Islet precursor cell (in vitro differentiated cells): ENCODE data around the gene SHISA5.
A peak's percentile ranks its signal among the peaks of the same experiment; 100 is the strongest.
"Not testable (repeated sequence)": the region's sequence is repeated elsewhere in the genome, so short reads cannot be mapped to it uniquely, and the experiment has no call there.

Experiments used
- DNase-seq: peaks from one replicate; pipeline ENCODE4 v3.0.0-alpha.2; 2018

SHISA5 gene

GRCh38 chr3:48476426-48477053, 27.4 kb downstream of the SHISA5 start:
- DNase-seq = no peak

- DNase-seq = peak; percentile 54
Measured at GRCh38 chr3:48475188-48475587, 28.8 kb downstream of the SHISA5 start.

GRCh38 chr3:48474619-48475018, 29.4 kb downstream of the SHISA5 start:
- peak; percentile 76 for DNase-seq

GRCh38 chr3:48474031-48474430, 29.9 kb downstream of the SHISA5 start:
- not testable (repeated sequence) for DNase-seq

GRCh38 chr3:48473617-48473952, 30.4 kb downstream of the SHISA5 start:
- DNase-seq = no peak

- peak; percentile 97 for DNase-seq
Measured at GRCh38 chr3:48472923-48473616, 30.9 kb downstream of the SHISA5 start.

- peak; percentile 86 for DNase-seq
Measured at GRCh38 chr3:48472673-48472922, 31.4 kb downstream of the SHISA5 start.

- peak; percentile 50 for DNase-seq
Measured at GRCh38 chr3:48470286-48470685, 33.7 kb downstream of the SHISA5 start.

- DNase-seq = no peak
Measured at GRCh38 chr3:48469046-48469915, 34.7 kb downstream of the SHISA5 start.

GRCh38 chr3:48468329-48468731, 35.6 kb downstream of the SHISA5 start:
- DNase-seq = no peak

GRCh38 chr3:48467473-48468267, 36.3 kb downstream of the SHISA5 start:
- peak; percentile 55 for DNase-seq

- DNase-seq = no peak
Measured at GRCh38 chr3:48467110-48467454, 36.9 kb downstream of the SHISA5 start.

- peak; percentile 51 for DNase-seq
Measured at GRCh38 chr3:48466386-48467109, 37.4 kb downstream of the SHISA5 start.

GRCh38 chr3:48465531-48466378, 38.2 kb downstream of the SHISA5 start:
- DNase-seq = peak; percentile 100

- no peak for DNase-seq
Measured at GRCh38 chr3:48465237-48465530, 38.8 kb downstream of the SHISA5 start.

GRCh38 chr3:48464713-48465221, 39.2 kb downstream of the SHISA5 start:
- DNase-seq = no peak

- no peak for DNase-seq
Measured at GRCh38 chr3:48463703-48464102, 40.3 kb downstream of the SHISA5 start.

GRCh38 chr3:48461767-48462166, 42.2 kb downstream of the SHISA5 start:
- DNase-seq = not testable (repeated sequence)

- DNase-seq = no peak
Measured at GRCh38 chr3:48460517-48460902, 43.5 kb downstream of the SHISA5 start.

- DNase-seq = peak; percentile 57
Measured at GRCh38 chr3:48459773-48460516, 44.0 kb downstream of the SHISA5 start.

GRCh38 chr3:48459331-48459730, 44.6 kb downstream of the SHISA5 start:
- peak; percentile 76 for DNase-seq
